COLO668 (cell line): ENCODE results near the gene NPIPA5.
"Not testable (repeated sequence)": the region's sequence is repeated elsewhere in the genome, so short reads cannot be mapped to it uniquely, and the experiment has no call there.

Source experiments
- DNase-seq: peaks from one replicate; lab custom pipeline; 2025; ENCODE audit not compliant: unreplicated experiment; lab: John Stamatoyannopoulos, UW

NPIPA5 gene

GRCh38 chr16:15393025-15393424 is 14.9 kb upstream of the NPIPA5 start:
- DNase-seq = not testable (repeated sequence)

- DNase-seq = not testable (repeated sequence)
These were observed 11.8 kb upstream of the NPIPA5 start for GRCh38 chr16:15389916-15390315.

GRCh38 chr16:15388060-15388459 is 10.0 kb upstream of the NPIPA5 start:
- not testable (repeated sequence) for DNase-seq

GRCh38 chr16:15382810-15383209 is 4.7 kb upstream of the NPIPA5 start:
- DNase-seq = not testable (repeated sequence)

GRCh38 chr16:15357495-15357894 is 20.6 kb downstream of the NPIPA5 start:
- not testable (repeated sequence) for DNase-seq

- DNase-seq = not testable (repeated sequence)
These were observed 23.2 kb downstream of the NPIPA5 start for GRCh38 chr16:15354846-15355245.

GRCh38 chr16:15352852-15353251 is 25.2 kb downstream of the NPIPA5 start:
- not testable (repeated sequence) for DNase-seq

GRCh38 chr16:15351745-15352144 is 26.3 kb downstream of the NPIPA5 start:
- DNase-seq = not testable (repeated sequence)

GRCh38 chr16:15351251-15351650 is 26.8 kb downstream of the NPIPA5 start:
- not testable (repeated sequence) for DNase-seq

GRCh38 chr16:15348721-15349120 is 29.4 kb downstream of the NPIPA5 start:
- DNase-seq = not testable (repeated sequence)

- DNase-seq = not testable (repeated sequence)
These were observed 35.8 kb downstream of the NPIPA5 start for GRCh38 chr16:15342337-15342736.

- DNase-seq = not testable (repeated sequence)
These were observed 39.1 kb downstream of the NPIPA5 start for GRCh38 chr16:15338986-15339385.

- not testable (repeated sequence) for DNase-seq
These were observed 40.0 kb downstream of the NPIPA5 start for GRCh38 chr16:15337974-15338605.

- not testable (repeated sequence) for DNase-seq
These were observed 42.5 kb downstream of the NPIPA5 start for GRCh38 chr16:15335609-15336008.

- DNase-seq = not testable (repeated sequence)
These were observed 44.1 kb downstream of the NPIPA5 start for GRCh38 chr16:15333969-15334368.

GRCh38 chr16:15330978-15331377 is 47.1 kb downstream of the NPIPA5 start:
- not testable (repeated sequence) for DNase-seq

- DNase-seq = not testable (repeated sequence)
These were observed 53.1 kb downstream of the NPIPA5 start for GRCh38 chr16:15324954-15325353.

- DNase-seq = not testable (repeated sequence)
These were observed 54.7 kb downstream of the NPIPA5 start for GRCh38 chr16:15323373-15323772.

- DNase-seq = not testable (repeated sequence)
These were observed 56.9 kb downstream of the NPIPA5 start for GRCh38 chr16:15321221-15321620.

GRCh38 chr16:15314562-15314961 is 63.5 kb downstream of the NPIPA5 start:
- DNase-seq = not testable (repeated sequence)
